A549 (cell line): ENCODE results near the gene TMED4. TPM values are rescaled to one million over a fixed set of nuclear protein-coding genes. Genes with fewer than 3 reads are reported as not detected.

Source experiments
- ATAC-seq, 2 experiments: fragments of 200-7000 bp in 1 of 2; fragments of >200 bp in 1 of 2; cut with Nextera tagmentation in 1 of 2; cut with Tn5 transposase in 1 of 2; 3 replicates each; pipeline versions ENCODE4 v1.8.0 to v1.9.1; 2018 to 2020; ENCODE audit warnings: mild to moderate bottlenecking in 1 of 2, moderate library complexity in 1 of 2
- CTCF ChIA-PET: fragments of 300-600 bp; sonication (Branson Sonifier 250); formaldehyde crosslinking; extraction: SDS; loops from one replicate; lab custom pipeline; 2021; ENCODE audit warnings: antibody characterized with exemption, inconsistent platforms; lab: Yijun Ruan, JAX
- POLR2A ChIA-PET: fragments of 350-600 bp; formaldehyde crosslinking; extraction: SDS; loops from one replicate; lab custom pipeline; 2021; ENCODE audit warnings: antibody characterized with exemption, inconsistent platforms; lab: Yijun Ruan, JAX
- DNase-seq, 2 experiments: peaks; one replicate each; pipeline versions ENCODE4 v3.0.0 to v3.0.0-alpha.2; 2011 to 2016; ENCODE audit warnings: low read depth in 1 of 2, low spot score in 1 of 2
- FAIRE-seq: peaks from 2 replicates; lab custom pipeline; 2011; peaks lifted over from hg19 to GRCh38; lab: Jason Lieb, UNC
- H3K27ac ChIP-seq, 2 experiments: fragments of >200 bp; sonication (Bioruptor Twin); formaldehyde crosslinking; 3 replicates each; pipeline ENCODE4 v1.5.1; 2016 to 2017
- H3K4me1 ChIP-seq: fragments of >200 bp; sonication (Bioruptor Twin); formaldehyde crosslinking; 3 replicates; pipeline ENCODE4 v1.6.1; 2016
- H3K4me2 ChIP-seq: fragments of >200 bp; sonication (Bioruptor Twin); formaldehyde crosslinking; 3 replicates; pipeline ENCODE4 v1.6.1; 2016
- H3K4me3 ChIP-seq: fragments of >200 bp; sonication (Bioruptor Twin); formaldehyde crosslinking; 3 replicates; pipeline ENCODE4 v1.5.1; 2016
- H3K9me3 ChIP-seq: fragments of >200 bp; sonication (Bioruptor Twin); formaldehyde crosslinking; 3 replicates; pipeline ENCODE4 v1.6.1; 2016
- BHLHE40 ChIP-seq: IDR thresholded peaks from 2 replicates; pipeline ENCODE4 v1.6.1; 2012; ENCODE audit warnings: low read depth, low read length, inconsistent platforms
- CHD4 ChIP-seq: fragments of 200-600 bp; sonication (generic); IDR thresholded peaks from 2 replicates; pipeline ENCODE4 v1.6.1; 2016; ENCODE audit warnings: antibody characterized with exemption, mild to moderate bottlenecking, borderline replicate concordance
- FOSB ChIP-seq: fragments of 250-450 bp; sonication (Bioruptor Pico); IDR thresholded peaks from 2 replicates; pipeline ENCODE4 v1.5.0; 2020; ENCODE audit warnings: mild to moderate bottlenecking, moderate library complexity
- GATA3 ChIP-seq: IDR thresholded peaks from 2 replicates; pipeline ENCODE4 v1.6.1; 2012; ENCODE audit warnings: borderline replicate concordance
- HDAC2 ChIP-seq: fragments of 200-600 bp; sonication (generic); IDR thresholded peaks from 2 replicates; pipeline ENCODE4 v1.6.1; 2016
- HES2 ChIP-seq: fragments of >200 bp; sonication (Bioruptor Twin); formaldehyde crosslinking; IDR thresholded peaks from 2 replicates; pipeline ENCODE4 v1.6.1; 2016
- HEYL ChIP-seq: fragments of 250-450 bp; sonication (Bioruptor Pico); IDR thresholded peaks from 2 replicates; pipeline ENCODE4 v1.8.0; 2021; ENCODE audit warnings: mild to moderate bottlenecking, moderate library complexity
- HMGXB4 ChIP-seq: fragments of 250-450 bp; sonication (Bioruptor Pico); IDR thresholded peaks from 2 replicates; pipeline ENCODE4 v1.5.0; 2021; ENCODE audit warnings: mild to moderate bottlenecking, moderate library complexity, borderline replicate concordance
- HOXA7 ChIP-seq: fragments of 250-450 bp; sonication (Bioruptor Pico); IDR thresholded peaks from 2 replicates; pipeline ENCODE4 v1.5.0; 2020; ENCODE audit warnings: mild to moderate bottlenecking, moderate library complexity
- HOXB13 ChIP-seq: fragments of 250-450 bp; sonication (Bioruptor Pico); IDR thresholded peaks from 2 replicates; pipeline ENCODE4 v1.5.0; 2020; ENCODE audit warnings: low read depth, mild to moderate bottlenecking, moderate library complexity
- KDM1A ChIP-seq: fragments of 200-600 bp; sonication (generic); IDR thresholded peaks from 2 replicates; pipeline ENCODE4 v1.6.1; 2016; ENCODE audit warnings: low read depth, mild to moderate bottlenecking
- NFE2L2 ChIP-seq: fragments of 150-350 bp; conservative IDR thresholded peaks from 2 replicates; pipeline ENCODE4 v1.6.1; 2014; ENCODE audit warnings: low read length
- NR3C1 ChIP-seq: fragments of >200 bp; sonication (Bioruptor Twin); formaldehyde crosslinking; IDR thresholded peaks from 3 replicates; pipeline ENCODE4 v1.6.1; 2017
- POLR2AphosphoS2 ChIP-seq: conservative IDR thresholded peaks from 2 replicates; pipeline ENCODE4 v1.6.1; 2012; ENCODE audit warnings: low read length, improper control_type of control experiment, inconsistent platforms
- RCOR1 ChIP-seq: fragments of 150-350 bp; IDR thresholded peaks from 2 replicates; pipeline ENCODE4 v1.6.1; 2014; ENCODE audit warnings: antibody characterized with exemption, low read length, low read depth
- TFCP2L1 ChIP-seq: fragments of 250-450 bp; sonication (Bioruptor Pico); IDR thresholded peaks from 2 replicates; pipeline ENCODE4 v1.5.0; 2021; ENCODE audit warnings: mild to moderate bottlenecking
- USF2 ChIP-seq: fragments of 450-650 bp; IDR thresholded peaks from 2 replicates; pipeline ENCODE4 v1.6.1; 2014; ENCODE audit warnings: antibody characterized with exemption
- ZC3H11A ChIP-seq: fragments of 450-650 bp; IDR thresholded peaks from 2 replicates; pipeline ENCODE4 v1.6.1; 2014; ENCODE audit warnings: antibody characterized with exemption, mild to moderate bottlenecking
- WGBS: methylation state at CpG from one replicate; pipeline ENCODE4 v1.1.6; 2017; ENCODE audit errors: missing lambda C conversion rate; 5-methylcytosine and 5-hydroxymethylcytosine counted together
- polyA plus RNA-seq, 4 experiments: library from polyadenylated mRNA; depleted of rRNA in 3 of 4; stranded (reverse); fragments of >200 nt; fragmentation: RNase III in 1 of 4; extraction: RNeasy Plus Mini Kit Qiagen cat#74134 plus additional on column Dnase treatment in 1 of 4; gene quantifications; 2 replicates in 3 of 4; 3 replicates in 1 of 4; pipeline ENCODE4 v1.2.3, GENCODE V29; 2011 to 2017
- TF ChIP-seq, protein P1 (sequence below): fragments of 200-600 bp; sonication (generic); IDR thresholded peaks from 2 replicates; pipeline ENCODE4 v1.6.1; 2016; ENCODE audit warnings: antibody characterized with exemption, mild to moderate bottlenecking, moderate library complexity

Gene TMED4
- polyA plus RNA-seq, 2 of the 4 experiments (the other 2 are of a cell fraction), result 55.1 to 68.3 TPM

DNA sequence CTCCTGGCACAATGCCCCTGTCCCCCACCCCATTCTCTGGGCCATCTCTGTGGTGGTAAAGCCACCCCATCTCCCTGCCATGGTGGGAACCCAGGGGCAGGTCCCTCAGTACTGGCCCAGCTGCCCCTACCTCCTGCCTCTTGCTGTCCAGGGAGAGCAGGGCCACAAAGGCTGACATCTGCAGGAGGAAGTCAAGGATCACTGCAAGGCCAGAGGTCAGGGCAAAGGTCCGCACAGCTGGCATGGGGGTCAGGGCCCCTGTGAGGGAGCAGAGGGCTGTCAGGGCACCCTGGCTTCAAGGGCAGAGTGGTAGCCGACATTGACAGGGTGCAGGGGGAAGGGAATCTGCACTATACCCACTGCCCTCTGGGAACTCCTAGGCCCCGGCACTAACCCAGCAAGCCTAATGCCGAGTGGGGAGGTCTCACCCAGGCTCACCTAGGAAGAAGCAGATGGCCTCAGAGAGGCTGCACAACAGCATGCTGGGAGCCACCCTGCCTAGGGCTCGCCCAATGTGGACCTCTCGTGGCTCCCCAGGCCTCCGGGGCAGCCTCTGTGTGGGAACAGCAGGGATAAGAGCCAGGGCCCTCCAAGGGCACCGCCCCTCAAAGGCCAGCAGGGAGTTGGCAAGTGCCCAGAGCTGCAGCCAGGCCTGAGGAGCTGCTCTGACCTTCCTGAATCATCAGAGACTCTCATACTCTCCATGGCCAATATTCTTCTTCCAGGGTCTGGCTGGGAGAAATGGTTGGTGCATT lies 48.6 kb downstream of the TMED4 start:
- no peak overlapping the region for H3K27ac ChIP-seq
- ChIA-PET CTCF (interaction anchor here (0.8 to 2.5 kb wide), 5 partner anchors 9 to 26 kb away, joined by 3 to 15 read pairs (median 5); no protein-coding TSS in a partner anchor), POLR2A (interaction anchor here (1.0 kb wide), 1 partner anchor 42 kb away, joined by 3 read pairs; no protein-coding TSS in a partner anchor)
- H3K4me1 ChIP-seq, result no peaks in the 10 kb centered on the region
- TF ChIP-seq HMGXB4, result no peak
- no peak for TF ChIP-seq FOSB
- TF ChIP-seq POLR2AphosphoS2, result no peak
- no peak for TF ChIP-seq HDAC2
- TF ChIP-seq NFE2L2, result no peak
- TF ChIP-seq ZC3H11A, result no peak
- TF ChIP-seq CHD4, result no peak
- TF ChIP-seq KDM1A, result no peak
- no peak for TF ChIP-seq HEYL (CRISPR knock-in tag)
- no peak for TF ChIP-seq GATA3
- TF ChIP-seq, protein P1, sequence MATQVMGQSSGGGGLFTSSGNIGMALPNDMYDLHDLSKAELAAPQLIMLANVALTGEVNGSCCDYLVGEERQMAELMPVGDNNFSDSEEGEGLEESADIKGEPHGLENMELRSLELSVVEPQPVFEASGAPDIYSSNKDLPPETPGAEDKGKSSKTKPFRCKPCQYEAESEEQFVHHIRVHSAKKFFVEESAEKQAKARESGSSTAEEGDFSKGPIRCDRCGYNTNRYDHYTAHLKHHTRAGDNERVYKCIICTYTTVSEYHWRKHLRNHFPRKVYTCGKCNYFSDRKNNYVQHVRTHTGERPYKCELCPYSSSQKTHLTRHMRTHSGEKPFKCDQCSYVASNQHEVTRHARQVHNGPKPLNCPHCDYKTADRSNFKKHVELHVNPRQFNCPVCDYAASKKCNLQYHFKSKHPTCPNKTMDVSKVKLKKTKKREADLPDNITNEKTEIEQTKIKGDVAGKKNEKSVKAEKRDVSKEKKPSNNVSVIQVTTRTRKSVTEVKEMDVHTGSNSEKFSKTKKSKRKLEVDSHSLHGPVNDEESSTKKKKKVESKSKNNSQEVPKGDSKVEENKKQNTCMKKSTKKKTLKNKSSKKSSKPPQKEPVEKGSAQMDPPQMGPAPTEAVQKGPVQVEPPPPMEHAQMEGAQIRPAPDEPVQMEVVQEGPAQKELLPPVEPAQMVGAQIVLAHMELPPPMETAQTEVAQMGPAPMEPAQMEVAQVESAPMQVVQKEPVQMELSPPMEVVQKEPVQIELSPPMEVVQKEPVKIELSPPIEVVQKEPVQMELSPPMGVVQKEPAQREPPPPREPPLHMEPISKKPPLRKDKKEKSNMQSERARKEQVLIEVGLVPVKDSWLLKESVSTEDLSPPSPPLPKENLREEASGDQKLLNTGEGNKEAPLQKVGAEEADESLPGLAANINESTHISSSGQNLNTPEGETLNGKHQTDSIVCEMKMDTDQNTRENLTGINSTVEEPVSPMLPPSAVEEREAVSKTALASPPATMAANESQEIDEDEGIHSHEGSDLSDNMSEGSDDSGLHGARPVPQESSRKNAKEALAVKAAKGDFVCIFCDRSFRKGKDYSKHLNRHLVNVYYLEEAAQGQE, result no peak
- no peak for TF ChIP-seq HOXA7 (CRISPR knock-in tag)
- TF ChIP-seq USF2, result no peak
- no peak for TF ChIP-seq HOXB13 (CRISPR knock-in tag)
- TF ChIP-seq NR3C1, result no peak
- TF ChIP-seq TFCP2L1 (CRISPR knock-in tag), result no peak
- no peak for TF ChIP-seq HES2
- TF ChIP-seq BHLHE40, result no peak
- no peak for TF ChIP-seq RCOR1
- no peak overlapping the region for H3K4me2 ChIP-seq
- no peak overlapping the region for H3K4me3 ChIP-seq
- no peaks in the 10 kb centered on the region for H3K9me3 ChIP-seq
- ATAC-seq (peak; percentile 16 to 38; a peak in 4 of 6 replicates), FAIRE-seq (no peak), DNase-seq (no peak)
- WGBS, result 72% methylated on average over 4 of the region's 8 CpGs
